K562 (cell line): ENCODE measurements around the gene PPP1R9B. TPM values are rescaled to one million over a fixed set of nuclear protein-coding genes. Genes with fewer than 3 reads are reported as not detected.

Experiments
- ARID1B ChIP-seq: fragments of 450-650 bp; IDR thresholded peaks from 2 replicates; pipeline ENCODE4 v1.6.1; 2016; ENCODE audit warnings: antibody characterized with exemption, mild to moderate bottlenecking, inconsistent platforms
- ATF2 ChIP-seq: sonication (generic); formaldehyde crosslinking; IDR thresholded peaks from 2 replicates; pipeline ENCODE4 v1.8.1; 2022; ENCODE audit warnings: missing genetic modification reagents
- CBFB ChIP-seq: sonication (generic); formaldehyde crosslinking; IDR thresholded peaks from 2 replicates; pipeline ENCODE4 v1.4.0; 2020; ENCODE audit warnings: mild to moderate bottlenecking, missing genetic modification reagents
- CCAR2 ChIP-seq: fragments of 200-400 bp; formaldehyde crosslinking; IDR thresholded peaks from 2 replicates; pipeline ENCODE4 v1.6.1; 2017; ENCODE audit warnings: mild to moderate bottlenecking, low read depth, low read length
- CHAMP1 ChIP-seq: fragments of 450-650 bp; IDR thresholded peaks from 2 replicates; pipeline ENCODE4 v1.6.1; 2016; ENCODE audit warnings: mild to moderate bottlenecking
- CREM ChIP-seq: IDR thresholded peaks from 2 replicates; pipeline ENCODE4 v1.6.1; 2014; ENCODE audit warnings: antibody characterized with exemption, low read depth
- GMEB1 ChIP-seq: fragments of 250-450 bp; sonication (Bioruptor Pico); IDR thresholded peaks from 2 replicates; pipeline ENCODE4 v1.4.0; 2020; ENCODE audit warnings: mild to moderate bottlenecking
- JUN ChIP-seq, 2 experiments: sonication (generic) in 1 of 2; formaldehyde crosslinking in 1 of 2; IDR thresholded peaks; 2 replicates each; pipeline versions ENCODE4 v1.6.1 to v1.8.0; 2012 to 2022; ENCODE audit warnings: borderline replicate concordance in 2 of 2, mild to moderate bottlenecking in 2 of 2, improper control_type of control experiment in 1 of 2, low read depth in 1 of 2, low read length in 1 of 2, missing genetic modification reagents in 1 of 2
- JUND ChIP-seq, 2 experiments: IDR thresholded peaks; 2 replicates in 1 of 2; 3 replicates in 1 of 2; pipeline ENCODE4 v1.6.1; 2011; ENCODE audit warnings: borderline replicate concordance in 2 of 2, low read depth in 2 of 2, low read length in 2 of 2, improper control_type of control experiment in 1 of 2, missing biosample characterization in 1 of 2, missing genetic modification characterization in 1 of 2, missing genetic modification reagents in 1 of 2
- ZBTB2 ChIP-seq: fragments of 450-650 bp; IDR thresholded peaks from 2 replicates; pipeline ENCODE4 v1.6.1; 2016; ENCODE audit warnings: antibody characterized with exemption
- ZNF143 ChIP-seq: sonication (generic); formaldehyde crosslinking; IDR thresholded peaks from 2 replicates; pipeline ENCODE4 v1.9.0; 2022; ENCODE audit warnings: mild to moderate bottlenecking, missing genetic modification reagents
- ZNF717 ChIP-seq: fragments of 250-450 bp; sonication (Bioruptor Pico); IDR thresholded peaks from 2 replicates; pipeline ENCODE4 v1.5.0; 2021
- polyA plus RNA-seq, 8 experiments: library from polyadenylated mRNA; depleted of rRNA in 4 of 8; stranded (reverse) in 5 of 8; unstranded in 3 of 8; fragments of >200 nt; fragmentation: Nextera tagmentation in 2 of 8; fragmentation: Illumina TruSeq in 1 of 8; extraction: Ambion mirVana in 2 of 8; extraction: Trizol in 1 of 8; gene quantifications; 2 replicates each; pipeline versions ENCODE4 v1.2.1 to v1.2.3, GENCODE V29; 2011 to 2014; ENCODE audit warnings: inconsistent platforms in 1 of 8, missing spikeins in 1 of 8
- total RNA-seq, 7 experiments: library from RNA; depleted of rRNA in 6 of 7; stranded (reverse); fragments of >200 nt in 6 of 7; fragmentation: Illumina TruSeq in 2 of 7; extraction: Trizol in 2 of 7; gene quantifications; 2 replicates each; pipeline versions ENCODE4 v1.2.1 to v1.2.3, GENCODE V29; 2011 to 2021; ENCODE audit warnings: low replicate concordance in 1 of 7
- TF ChIP-seq, protein P1 (sequence below): sonication (generic); formaldehyde crosslinking; IDR thresholded peaks from 2 replicates; pipeline ENCODE4 v1.8.1; 2023; ENCODE audit warnings: mild to moderate bottlenecking, missing genetic modification reagents

Gene PPP1R9B
- total and polyA plus RNA-seq, 9 of the 15 experiments (the other 6 are each of a cell fraction or from before 2014, with no cell fraction given), result 0.10 to 63.5 (median 24.7) TPM

DNA sequence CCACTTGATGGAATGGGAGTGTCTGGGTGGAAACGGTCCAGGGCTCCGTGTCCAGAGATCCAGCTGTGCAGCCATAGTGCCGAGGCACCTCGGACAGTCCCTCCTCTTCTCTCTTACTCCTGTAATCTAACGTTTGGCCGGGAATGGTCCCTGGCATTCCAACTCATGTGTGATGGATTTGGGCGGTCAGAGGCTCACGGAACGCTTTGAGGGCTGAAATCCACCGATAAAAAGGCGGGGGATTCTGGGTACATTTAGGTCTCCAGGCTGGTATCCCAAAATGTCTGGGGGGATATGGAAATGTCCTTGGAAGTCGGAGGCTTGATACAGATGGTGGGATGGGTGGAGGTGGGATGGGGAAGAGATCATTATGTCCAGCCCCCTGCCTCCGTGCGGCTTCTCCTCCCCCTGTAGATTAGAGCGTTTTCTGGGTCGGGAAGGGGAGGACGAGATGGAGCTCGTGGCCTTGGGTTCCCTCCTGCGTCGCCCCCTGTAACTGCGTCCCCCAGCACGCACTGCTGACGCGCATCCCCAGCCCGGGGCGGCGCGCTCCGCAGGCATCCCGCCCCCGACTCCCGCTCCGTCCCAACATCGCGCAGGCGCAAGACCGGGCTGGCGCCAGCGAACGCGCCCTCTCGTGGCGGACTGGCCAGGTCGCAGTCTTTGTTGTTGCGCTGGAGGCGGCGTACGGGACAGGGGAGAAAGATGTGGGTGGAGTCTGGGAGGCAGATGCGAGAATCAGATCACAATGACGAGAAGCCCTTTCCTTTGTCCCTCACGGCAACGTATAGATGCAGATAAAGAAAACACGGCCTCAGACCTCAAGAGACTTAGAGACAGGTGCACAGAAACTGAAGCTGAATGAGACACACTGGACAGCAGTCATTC lies 10.8 kb upstream of the PPP1R9B start (continued):
- no peak for TF ChIP-seq CHAMP1
- TF ChIP-seq CCAR2, result no peak
- TF ChIP-seq JUN (IDR thresholded peaks at IDR 0.05; ENCODE audit: borderline replicate concordance, low read depth, low read length), result 0 out of 2 replicates have a peak, but pooled peaks have one; percentile 34
- 0 out of 2 replicates have a peak, but pooled peaks have one; percentile 8 for TF ChIP-seq JUN (CRISPR knock-in tag; IDR thresholded peaks at IDR 0.05; ENCODE audit: borderline replicate concordance)
- TF ChIP-seq GMEB1 (CRISPR knock-in tag), result 0 out of 2 replicates have a peak, but pooled peaks have one; percentile 34
- TF ChIP-seq ATF2 (CRISPR knock-in tag), result no peak
- peak; percentile 82 for TF ChIP-seq CREM
- peak; percentile 68; the same call in 1 of the 2 replicates for TF ChIP-seq ZBTB2
- peak; percentile 59 for TF ChIP-seq JUND (IDR thresholded peaks at IDR 0.05; ENCODE audit: borderline replicate concordance, low read depth, low read length)
- TF ChIP-seq JUND (tag; IDR thresholded peaks at IDR 0.05; ENCODE audit: borderline replicate concordance, low read depth, low read length), result peak; percentile 44; the same call in 1 of the 3 replicates
- TF ChIP-seq ZNF717 (CRISPR knock-in tag), result no peak
- 0 out of 2 replicates have a peak, but pooled peaks have one; percentile 20 for TF ChIP-seq ARID1B
- 0 out of 2 replicates have a peak, but pooled peaks have one; percentile 51 for TF ChIP-seq CBFB (CRISPR knock-in tag)
- TF ChIP-seq ZNF143 (CRISPR knock-in tag), result peak; percentile 38; the same call in 1 of the 2 replicates
- TF ChIP-seq, protein P1, sequence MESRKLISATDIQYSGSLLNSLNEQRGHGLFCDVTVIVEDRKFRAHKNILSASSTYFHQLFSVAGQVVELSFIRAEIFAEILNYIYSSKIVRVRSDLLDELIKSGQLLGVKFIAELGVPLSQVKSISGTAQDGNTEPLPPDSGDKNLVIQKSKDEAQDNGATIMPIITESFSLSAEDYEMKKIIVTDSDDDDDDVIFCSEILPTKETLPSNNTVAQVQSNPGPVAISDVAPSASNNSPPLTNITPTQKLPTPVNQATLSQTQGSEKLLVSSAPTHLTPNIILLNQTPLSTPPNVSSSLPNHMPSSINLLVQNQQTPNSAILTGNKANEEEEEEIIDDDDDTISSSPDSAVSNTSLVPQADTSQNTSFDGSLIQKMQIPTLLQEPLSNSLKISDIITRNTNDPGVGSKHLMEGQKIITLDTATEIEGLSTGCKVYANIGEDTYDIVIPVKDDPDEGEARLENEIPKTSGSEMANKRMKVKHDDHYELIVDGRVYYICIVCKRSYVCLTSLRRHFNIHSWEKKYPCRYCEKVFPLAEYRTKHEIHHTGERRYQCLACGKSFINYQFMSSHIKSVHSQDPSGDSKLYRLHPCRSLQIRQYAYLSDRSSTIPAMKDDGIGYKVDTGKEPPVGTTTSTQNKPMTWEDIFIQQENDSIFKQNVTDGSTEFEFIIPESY, result peak; percentile 34; the same call in 1 of the 2 replicates
